Common myeloid progenitor, CD34-positive (primary cell): ENCODE data around the gene PNLDC1.

Experiments
- CTCF ChIA-PET: fragments of 350-600 bp; sonication (Branson Sonifier 250); formaldehyde crosslinking; loops from one replicate; lab custom pipeline; 2021; ENCODE audit warnings: antibody characterized with exemption; lab: Charles Lee
- POLR2A ChIA-PET: fragments of 350-600 bp; sonication (Branson Sonifier 250); formaldehyde crosslinking; loops from one replicate; lab custom pipeline; 2021; ENCODE audit warnings: antibody characterized with exemption; lab: Charles Lee
- DNase-seq, 3 donors: peaks; one replicate each; pipeline versions ENCODE4 v3.0.0 to v3.0.0-alpha.2; 2013
- H3K27ac ChIP-seq, 2 experiments: 1 replicate in 1 of 2; 2 replicates in 1 of 2; pipeline ENCODE4 v1.7.0; 2013; ENCODE audit warnings: inconsistent platforms in 2 of 2, low read length in 2 of 2, mild to moderate bottlenecking in 2 of 2, low read depth in 1 of 2, moderate library complexity in 1 of 2; ENCODE audit not compliant: severe bottlenecking in 2 of 2, insufficient read depth in 1 of 2, poor library complexity in 1 of 2
- H3K27me3 ChIP-seq, 5 experiments: replicated peaks in 2 of 5; 1 replicate in 3 of 5; 2 replicates in 2 of 5; pipeline versions ENCODE4 v1.6.1 to v1.7.0; 2013; ENCODE audit warnings: low read length in 4 of 5, mild to moderate bottlenecking in 2 of 5, moderate library complexity in 2 of 5, inconsistent platforms in 1 of 5; ENCODE audit not compliant: insufficient read depth in 5 of 5, control insufficient read depth in 4 of 5
- H3K36me3 ChIP-seq, 4 experiments: 1 replicate in 2 of 4; 2 replicates in 2 of 4; pipeline versions ENCODE4 v1.6.1 to v1.7.0; 2013; ENCODE audit warnings: low read length in 3 of 4, control low read depth in 1 of 4, mild to moderate bottlenecking in 1 of 4; ENCODE audit not compliant: control insufficient read depth in 4 of 4, insufficient read depth in 4 of 4
- H3K4me1 ChIP-seq, 4 experiments: 1 replicate in 3 of 4; 2 replicates in 1 of 4; pipeline versions ENCODE4 v1.6.1 to v1.7.1; 2013; ENCODE audit warnings: low read length in 3 of 4, mild to moderate bottlenecking in 3 of 4, control low read depth in 1 of 4, inconsistent platforms in 1 of 4, moderate library complexity in 1 of 4; ENCODE audit not compliant: control insufficient read depth in 4 of 4, insufficient read depth in 4 of 4; ENCODE audit errors: control extremely low read depth in 1 of 4
- H3K4me3 ChIP-seq, 7 experiments: 1 replicate in 4 of 7; 2 replicates in 3 of 7; pipeline versions ENCODE4 v1.5.1 to v1.7.0; 2013; ENCODE audit warnings: mild to moderate bottlenecking in 7 of 7, low read length in 6 of 7, moderate library complexity in 6 of 7, inconsistent platforms in 2 of 7, low read depth in 2 of 7, control low read depth in 1 of 7; ENCODE audit not compliant: insufficient read depth in 4 of 7, control insufficient read depth in 1 of 7; ENCODE audit errors: extremely low read depth in 1 of 7
- H3K9me3 ChIP-seq, 5 experiments: 1 replicate in 4 of 5; 2 replicates in 1 of 5; pipeline versions ENCODE4 v1.6.1 to v1.7.1; 2013; ENCODE audit warnings: low read length in 4 of 5, mild to moderate bottlenecking in 2 of 5, inconsistent platforms in 1 of 5, low read depth in 1 of 5, moderate library complexity in 1 of 5; ENCODE audit not compliant: control insufficient read depth in 4 of 5, insufficient read depth in 2 of 5; ENCODE audit errors: control extremely low read depth in 1 of 5
- WGBS: methylation state at CpG from one replicate; pipeline ENCODE4 v1.1.5; 2013; ENCODE audit not compliant: insufficient coverage; 5-methylcytosine and 5-hydroxymethylcytosine counted together

PNLDC1 gene

DNA sequence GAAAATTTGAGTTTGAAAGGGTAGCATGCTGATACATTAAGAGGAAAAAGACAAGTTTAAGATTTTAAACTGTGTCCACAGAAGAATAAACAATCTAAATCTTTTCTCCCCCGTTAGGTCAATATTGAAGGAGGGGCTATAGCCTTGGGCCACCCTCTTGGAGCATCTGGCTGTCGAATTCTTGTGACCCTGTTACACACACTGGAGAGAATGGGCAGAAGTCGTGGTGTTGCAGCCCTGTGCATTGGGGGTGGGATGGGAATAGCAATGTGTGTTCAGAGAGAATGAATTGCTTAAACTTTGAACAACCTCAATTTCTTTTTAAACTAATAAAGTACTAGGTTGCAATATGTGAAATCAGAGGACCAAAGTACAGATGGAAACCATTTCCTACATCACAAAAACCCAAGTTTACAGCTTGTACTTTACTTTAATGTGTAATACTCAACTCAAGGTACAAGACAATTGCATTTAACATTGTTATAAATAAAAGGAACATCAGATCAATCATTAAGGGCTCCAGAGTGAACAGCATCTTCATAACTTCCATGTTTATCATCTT is 21.5 kb upstream of the PNLDC1 start:
- CTCF ChIA-PET: no interaction called here
- peaks cover 41 to 96% (median 61%) of the 10 kb centered on the region in 4 experiments for H3K36me3 ChIP-seq
- no peaks in the 10 kb centered on the region for H3K4me1 ChIP-seq

DNA sequence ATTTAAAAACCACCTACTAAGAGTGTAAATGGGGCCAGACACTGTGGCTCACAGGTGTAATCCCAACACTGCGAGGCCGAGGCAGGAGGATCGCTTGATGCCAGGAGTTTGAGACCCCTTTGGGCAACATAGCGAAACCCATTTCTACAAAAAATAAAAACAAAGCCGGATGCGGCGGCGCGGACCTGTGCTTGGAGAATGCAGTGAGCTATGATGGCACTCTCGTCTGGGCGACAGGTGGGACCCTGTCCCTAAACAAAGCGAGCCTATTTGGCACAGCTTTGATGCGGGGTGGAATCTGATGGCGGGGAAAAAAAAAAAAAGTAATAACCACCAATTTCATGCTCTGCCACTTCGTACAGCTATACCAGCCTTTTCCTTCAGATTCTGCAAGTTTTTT is 11.8 kb upstream of the PNLDC1 start:
- Histone ChIP-seq H3K36me3 (peaks cover 21 to 51% (median 36%) of the 10 kb centered on the region in 4 experiments), H3K9me3 (no peaks in the 10 kb centered on the region), H3K4me3 (peak overlapping the region in 6 of 7 experiments; percentile 66 to 97 (median 92)), H3K4me1 (peaks cover 18 to 44% (median 29%) of the 10 kb centered on the region in 4 experiments), H3K27ac (peak overlapping the region; percentile 68 to 91), H3K27me3 (no peaks in the 10 kb centered on the region)
- POLR2A ChIA-PET: interaction anchor here (0.7 kb wide), 1 partner anchor 59 kb away, joined by 3 read pairs; no protein-coding TSS in a partner anchor
- 62% methylated on average over 10 of the region's 15 CpGs for WGBS
- no peak for DNase-seq
- CTCF ChIA-PET: interaction anchor here (0.8 to 7.1 kb wide), 9 partner anchors 13 to 99 kb away, joined by 3 to 43 read pairs (median 4); no protein-coding TSS in a partner anchor

More for the DNA sequence above, 21.5 kb upstream of the PNLDC1 start:
- POLR2A ChIA-PET: no interaction called here
- no CpG with 5 or more reads among the region's 3 CpGs for WGBS
- no peak overlapping the region for H3K4me3 ChIP-seq
- H3K9me3 ChIP-seq: no peaks in the 10 kb centered on the region
- no peaks in the 10 kb centered on the region for H3K27me3 ChIP-seq
- no peak for DNase-seq
- no peak overlapping the region for H3K27ac ChIP-seq

DNA sequence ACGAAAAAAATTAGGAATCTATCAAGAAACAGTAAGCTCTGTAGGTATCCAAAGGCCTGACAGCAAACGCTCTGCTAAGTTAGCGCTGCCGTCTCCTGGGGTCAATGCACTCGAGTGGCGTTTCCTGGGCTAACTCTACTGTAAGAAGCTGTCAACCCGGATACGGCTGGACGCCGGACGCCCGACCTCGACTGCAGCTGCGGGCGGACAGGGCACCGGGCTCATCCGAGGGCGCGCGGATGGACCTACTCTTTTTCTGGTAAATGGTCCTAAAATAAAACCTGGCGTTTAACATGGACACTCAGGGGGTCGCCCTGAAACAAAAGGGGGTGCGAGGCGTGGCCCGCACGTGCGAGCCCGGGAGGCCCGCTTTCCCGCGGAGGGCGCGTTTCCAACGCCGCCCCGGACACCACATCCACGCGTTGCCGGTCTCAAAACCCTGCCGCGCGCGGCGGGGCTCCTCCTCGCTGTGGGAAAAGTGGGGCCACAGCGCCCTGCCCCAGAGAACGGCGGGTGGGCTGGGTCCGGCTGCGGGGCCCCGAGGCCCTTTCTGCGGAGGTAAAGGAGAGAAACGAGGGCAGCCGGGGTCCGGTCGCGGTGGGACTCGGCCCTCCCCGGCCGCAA is 11.2 kb upstream of the PNLDC1 start:
- H3K36me3 ChIP-seq: peaks cover 21 to 47% (median 33%) of the 10 kb centered on the region in 4 experiments

DNA sequence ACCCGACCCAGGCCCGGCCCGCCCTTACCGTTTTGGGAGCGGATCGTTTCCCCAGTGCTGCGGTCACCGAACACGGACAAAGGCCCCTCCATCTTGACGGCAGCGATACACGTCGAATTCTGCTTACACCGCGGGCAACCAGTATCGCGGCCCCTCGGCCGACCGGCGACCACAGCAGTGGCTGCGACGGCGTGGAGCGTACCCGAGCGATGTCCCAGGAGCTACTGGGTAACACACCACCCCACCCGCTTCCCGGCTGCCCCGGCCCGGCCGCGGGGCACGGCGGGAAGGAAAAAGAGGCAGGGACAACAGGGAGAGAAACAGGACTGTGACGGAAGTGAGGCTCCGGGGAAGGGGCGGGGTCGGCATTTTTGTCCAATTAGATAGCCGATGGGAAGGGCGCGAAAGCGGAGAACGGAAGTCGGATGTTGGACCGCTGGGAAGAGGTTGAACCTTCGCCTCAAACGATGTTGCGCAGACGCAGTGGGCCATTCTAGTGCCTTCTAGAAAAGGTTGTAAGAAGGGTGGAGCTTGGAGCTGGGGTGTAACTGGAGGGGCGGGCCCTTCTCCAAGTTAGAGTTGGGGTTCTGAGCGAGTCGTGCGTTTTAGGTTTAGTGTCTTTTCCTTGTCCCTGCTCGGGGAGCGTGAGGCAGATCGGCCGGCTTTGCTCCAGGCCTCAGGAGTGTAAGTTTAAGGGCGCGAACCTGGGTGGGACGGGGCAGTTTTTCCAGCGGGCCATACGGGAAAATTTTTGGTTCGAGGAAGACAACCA is 10.5 kb upstream of the PNLDC1 start, which contains the start of gene TCP1:
TCP1 (minus strand) TSS at position 226 of the 772 bp plus-strand sequence; CDS start at position 92, 134 bp downstream.
- ChIA-PET CTCF (interaction anchor here (0.7 to 7.1 kb wide), 8 partner anchors 14 to 666 kb away, joined by 3 to 43 read pairs (median 7); partner anchors contain the start of gene SOD2), POLR2A (interaction anchor here (1.0 to 2.1 kb wide), 6 partner anchors 22 to 96 kb away, joined by 3 to 11 read pairs (median 5); partner anchors contain the start of genes ACAT2 and SOD2)
- peak within 1 kb of the TSS; percentile 66 to 97 (median 94) for H3K4me3 ChIP-seq
- peak within 1 kb of the TSS; percentile 79 to 91 for H3K27ac ChIP-seq
- H3K4me1 ChIP-seq: peaks cover 18 to 44% (median 29%) of the 10 kb centered on the region in 4 experiments
- under 1% methylated on average over 61 of the region's 64 CpGs for WGBS
- H3K9me3 ChIP-seq: no peaks in the 10 kb centered on the region
- H3K36me3 ChIP-seq: peaks cover 19 to 48% (median 34%) of the 10 kb centered on the region in 4 experiments
- peak; percentile 99 to 100 (median 100) for DNase-seq
- no peaks in the 10 kb centered on the region for H3K27me3 ChIP-seq

More for the DNA sequence above, 11.2 kb upstream of the PNLDC1 start:
- under 1% methylated on average over 53 of the region's 60 CpGs for WGBS
- ChIA-PET POLR2A (interaction anchor here (0.7 to 1.3 kb wide), 3 partner anchors 22 to 60 kb away, joined by 3 to 4 read pairs (median 3); no protein-coding TSS in a partner anchor), CTCF (interaction anchor here (0.8 to 7.1 kb wide), 11 partner anchors 13 to 99 kb away, joined by 3 to 43 read pairs (median 4); no protein-coding TSS in a partner anchor)
- Histone ChIP-seq H3K4me1 (peaks cover 18 to 44% (median 29%) of the 10 kb centered on the region in 4 experiments), H3K4me3 (peak overlapping the region; percentile 66 to 97 (median 94)), H3K27me3 (no peaks in the 10 kb centered on the region), H3K9me3 (no peaks in the 10 kb centered on the region), H3K27ac (peak overlapping the region; percentile 68 to 91)
- DNase-seq: peak; percentile 8 to 54 (median 34)

DNA sequence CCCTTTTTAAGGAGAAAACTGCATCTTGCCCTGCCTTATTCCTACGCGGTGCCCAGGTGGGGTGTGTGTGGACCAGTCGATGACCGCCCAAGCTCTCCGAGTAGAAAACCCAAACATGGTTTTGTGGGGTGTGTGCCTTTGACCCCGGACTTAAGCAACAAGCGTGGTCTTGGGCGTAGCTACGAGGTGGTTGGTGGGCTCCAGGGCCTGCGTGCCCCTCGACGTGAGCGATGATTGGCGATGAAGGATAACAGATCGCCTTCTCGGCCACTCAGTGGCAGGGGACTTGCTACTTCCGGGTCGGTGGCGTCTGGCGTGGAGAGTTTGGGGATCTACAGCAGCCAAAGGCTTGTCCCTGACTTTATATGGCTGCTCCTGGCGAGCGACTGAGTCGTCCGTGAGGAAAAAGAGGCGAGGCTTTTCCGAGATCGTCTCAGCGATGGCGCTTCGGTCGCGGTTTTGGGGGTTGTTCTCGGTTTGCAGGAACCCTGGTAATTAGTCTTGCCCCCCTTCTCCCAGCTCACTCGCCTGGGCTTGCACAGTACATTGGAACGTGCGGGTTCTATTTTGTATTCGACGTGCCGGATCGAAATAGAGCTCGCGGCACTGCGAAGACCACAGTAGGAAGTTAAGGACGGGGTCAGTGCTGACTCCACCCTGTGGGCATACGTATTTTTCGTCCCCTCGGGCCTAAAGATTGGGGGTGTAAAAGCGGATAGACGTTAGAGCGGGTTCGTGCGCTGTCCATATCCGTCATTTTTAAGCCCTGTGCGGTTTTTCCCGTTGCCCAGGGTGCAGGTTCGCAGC is 9.7 kb upstream of the PNLDC1 start, which contains the start of gene MRPL18:
MRPL18 (plus strand) TSS at position 319 of the 807 bp plus-strand sequence; CDS start at position 440, 121 bp downstream.
- Histone ChIP-seq H3K4me3 (peak within 1 kb of the TSS; percentile 66 to 97 (median 94)), H3K27ac (peak within 1 kb of the TSS; percentile 79 to 91), H3K27me3 (no peaks in the 10 kb centered on the region), H3K36me3 (peaks cover 11 to 40% (median 28%) of the 10 kb centered on the region in 4 experiments), H3K4me1 (peaks cover 18 to 42% (median 29%) of the 10 kb centered on the region in 4 experiments), H3K9me3 (no peaks in the 10 kb centered on the region)
- CTCF ChIA-PET: interaction anchor here (0.7 to 7.1 kb wide), 13 partner anchors 8 to 666 kb away, joined by 3 to 43 read pairs (median 6); partner anchors contain the start of gene SOD2
- POLR2A ChIA-PET: interaction anchor here (0.8 to 2.1 kb wide), 7 partner anchors 8 to 104 kb away, joined by 3 to 11 read pairs (median 4); partner anchors contain the start of genes ACAT2 and SOD2
- peak; percentile 96 to 98 (median 98) for DNase-seq
- WGBS: under 1% methylated on average over 52 of the region's 56 CpGs
